ENCODE measurements around the gene IER3. TPM values are rescaled to one million over a fixed set of nuclear protein-coding genes. Genes with fewer than 3 reads are reported as not detected.

The IER3 gene
- total and polyA plus RNA-seq, 9 of the 15 experiments (the other 6 are each of a cell fraction or from before 2014, with no cell fraction given), result 1.5 to 30.0 (median 11.5) TPM

DNA sequence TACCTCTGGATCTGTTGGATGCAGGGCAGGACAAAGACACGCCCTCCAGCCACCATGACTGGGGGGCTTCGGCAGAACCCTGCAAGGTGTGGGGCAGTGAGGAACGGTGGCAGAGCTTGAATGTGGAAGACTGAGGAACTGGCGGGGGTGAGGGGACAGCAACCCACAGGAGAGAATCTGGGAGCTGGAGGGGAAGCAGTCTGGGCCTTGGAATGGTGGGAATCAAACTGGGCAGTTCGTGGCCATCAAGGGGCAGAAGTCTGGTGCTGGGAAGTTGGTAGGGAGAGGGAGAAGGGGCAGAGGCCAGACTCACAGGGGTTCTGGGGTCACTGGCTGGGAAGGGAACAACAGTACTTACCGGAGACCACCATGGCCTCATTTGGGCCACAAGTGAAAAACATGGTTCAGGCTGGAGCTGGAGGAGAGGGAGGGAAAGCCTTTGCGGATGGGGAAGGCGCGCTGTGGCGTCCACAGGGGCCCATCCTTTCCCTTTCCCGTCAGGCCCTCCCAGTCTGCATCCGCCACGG lies 2.5 kb downstream of the IER3 start (continued):
- TF ChIP-seq, protein P1, sequence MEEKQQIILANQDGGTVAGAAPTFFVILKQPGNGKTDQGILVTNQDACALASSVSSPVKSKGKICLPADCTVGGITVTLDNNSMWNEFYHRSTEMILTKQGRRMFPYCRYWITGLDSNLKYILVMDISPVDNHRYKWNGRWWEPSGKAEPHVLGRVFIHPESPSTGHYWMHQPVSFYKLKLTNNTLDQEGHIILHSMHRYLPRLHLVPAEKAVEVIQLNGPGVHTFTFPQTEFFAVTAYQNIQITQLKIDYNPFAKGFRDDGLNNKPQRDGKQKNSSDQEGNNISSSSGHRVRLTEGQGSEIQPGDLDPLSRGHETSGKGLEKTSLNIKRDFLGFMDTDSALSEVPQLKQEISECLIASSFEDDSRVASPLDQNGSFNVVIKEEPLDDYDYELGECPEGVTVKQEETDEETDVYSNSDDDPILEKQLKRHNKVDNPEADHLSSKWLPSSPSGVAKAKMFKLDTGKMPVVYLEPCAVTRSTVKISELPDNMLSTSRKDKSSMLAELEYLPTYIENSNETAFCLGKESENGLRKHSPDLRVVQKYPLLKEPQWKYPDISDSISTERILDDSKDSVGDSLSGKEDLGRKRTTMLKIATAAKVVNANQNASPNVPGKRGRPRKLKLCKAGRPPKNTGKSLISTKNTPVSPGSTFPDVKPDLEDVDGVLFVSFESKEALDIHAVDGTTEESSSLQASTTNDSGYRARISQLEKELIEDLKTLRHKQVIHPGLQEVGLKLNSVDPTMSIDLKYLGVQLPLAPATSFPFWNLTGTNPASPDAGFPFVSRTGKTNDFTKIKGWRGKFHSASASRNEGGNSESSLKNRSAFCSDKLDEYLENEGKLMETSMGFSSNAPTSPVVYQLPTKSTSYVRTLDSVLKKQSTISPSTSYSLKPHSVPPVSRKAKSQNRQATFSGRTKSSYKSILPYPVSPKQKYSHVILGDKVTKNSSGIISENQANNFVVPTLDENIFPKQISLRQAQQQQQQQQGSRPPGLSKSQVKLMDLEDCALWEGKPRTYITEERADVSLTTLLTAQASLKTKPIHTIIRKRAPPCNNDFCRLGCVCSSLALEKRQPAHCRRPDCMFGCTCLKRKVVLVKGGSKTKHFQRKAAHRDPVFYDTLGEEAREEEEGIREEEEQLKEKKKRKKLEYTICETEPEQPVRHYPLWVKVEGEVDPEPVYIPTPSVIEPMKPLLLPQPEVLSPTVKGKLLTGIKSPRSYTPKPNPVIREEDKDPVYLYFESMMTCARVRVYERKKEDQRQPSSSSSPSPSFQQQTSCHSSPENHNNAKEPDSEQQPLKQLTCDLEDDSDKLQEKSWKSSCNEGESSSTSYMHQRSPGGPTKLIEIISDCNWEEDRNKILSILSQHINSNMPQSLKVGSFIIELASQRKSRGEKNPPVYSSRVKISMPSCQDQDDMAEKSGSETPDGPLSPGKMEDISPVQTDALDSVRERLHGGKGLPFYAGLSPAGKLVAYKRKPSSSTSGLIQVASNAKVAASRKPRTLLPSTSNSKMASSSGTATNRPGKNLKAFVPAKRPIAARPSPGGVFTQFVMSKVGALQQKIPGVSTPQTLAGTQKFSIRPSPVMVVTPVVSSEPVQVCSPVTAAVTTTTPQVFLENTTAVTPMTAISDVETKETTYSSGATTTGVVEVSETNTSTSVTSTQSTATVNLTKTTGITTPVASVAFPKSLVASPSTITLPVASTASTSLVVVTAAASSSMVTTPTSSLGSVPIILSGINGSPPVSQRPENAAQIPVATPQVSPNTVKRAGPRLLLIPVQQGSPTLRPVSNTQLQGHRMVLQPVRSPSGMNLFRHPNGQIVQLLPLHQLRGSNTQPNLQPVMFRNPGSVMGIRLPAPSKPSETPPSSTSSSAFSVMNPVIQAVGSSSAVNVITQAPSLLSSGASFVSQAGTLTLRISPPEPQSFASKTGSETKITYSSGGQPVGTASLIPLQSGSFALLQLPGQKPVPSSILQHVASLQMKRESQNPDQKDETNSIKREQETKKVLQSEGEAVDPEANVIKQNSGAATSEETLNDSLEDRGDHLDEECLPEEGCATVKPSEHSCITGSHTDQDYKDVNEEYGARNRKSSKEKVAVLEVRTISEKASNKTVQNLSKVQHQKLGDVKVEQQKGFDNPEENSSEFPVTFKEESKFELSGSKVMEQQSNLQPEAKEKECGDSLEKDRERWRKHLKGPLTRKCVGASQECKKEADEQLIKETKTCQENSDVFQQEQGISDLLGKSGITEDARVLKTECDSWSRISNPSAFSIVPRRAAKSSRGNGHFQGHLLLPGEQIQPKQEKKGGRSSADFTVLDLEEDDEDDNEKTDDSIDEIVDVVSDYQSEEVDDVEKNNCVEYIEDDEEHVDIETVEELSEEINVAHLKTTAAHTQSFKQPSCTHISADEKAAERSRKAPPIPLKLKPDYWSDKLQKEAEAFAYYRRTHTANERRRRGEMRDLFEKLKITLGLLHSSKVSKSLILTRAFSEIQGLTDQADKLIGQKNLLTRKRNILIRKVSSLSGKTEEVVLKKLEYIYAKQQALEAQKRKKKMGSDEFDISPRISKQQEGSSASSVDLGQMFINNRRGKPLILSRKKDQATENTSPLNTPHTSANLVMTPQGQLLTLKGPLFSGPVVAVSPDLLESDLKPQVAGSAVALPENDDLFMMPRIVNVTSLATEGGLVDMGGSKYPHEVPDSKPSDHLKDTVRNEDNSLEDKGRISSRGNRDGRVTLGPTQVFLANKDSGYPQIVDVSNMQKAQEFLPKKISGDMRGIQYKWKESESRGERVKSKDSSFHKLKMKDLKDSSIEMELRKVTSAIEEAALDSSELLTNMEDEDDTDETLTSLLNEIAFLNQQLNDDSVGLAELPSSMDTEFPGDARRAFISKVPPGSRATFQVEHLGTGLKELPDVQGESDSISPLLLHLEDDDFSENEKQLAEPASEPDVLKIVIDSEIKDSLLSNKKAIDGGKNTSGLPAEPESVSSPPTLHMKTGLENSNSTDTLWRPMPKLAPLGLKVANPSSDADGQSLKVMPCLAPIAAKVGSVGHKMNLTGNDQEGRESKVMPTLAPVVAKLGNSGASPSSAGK (IDR thresholded peaks at IDR 0.05), result no peak
- TF ChIP-seq MCM7 (IDR thresholded peaks at IDR 0.05) (no peak), U2AF2 (optimal IDR thresholded peaks at IDR 0.05; ENCODE audit: low read depth, low read length) (no peak), FOXJ2 (tag; IDR thresholded peaks at IDR 0.05) (no peak)
- TF ChIP-seq, protein P2, sequence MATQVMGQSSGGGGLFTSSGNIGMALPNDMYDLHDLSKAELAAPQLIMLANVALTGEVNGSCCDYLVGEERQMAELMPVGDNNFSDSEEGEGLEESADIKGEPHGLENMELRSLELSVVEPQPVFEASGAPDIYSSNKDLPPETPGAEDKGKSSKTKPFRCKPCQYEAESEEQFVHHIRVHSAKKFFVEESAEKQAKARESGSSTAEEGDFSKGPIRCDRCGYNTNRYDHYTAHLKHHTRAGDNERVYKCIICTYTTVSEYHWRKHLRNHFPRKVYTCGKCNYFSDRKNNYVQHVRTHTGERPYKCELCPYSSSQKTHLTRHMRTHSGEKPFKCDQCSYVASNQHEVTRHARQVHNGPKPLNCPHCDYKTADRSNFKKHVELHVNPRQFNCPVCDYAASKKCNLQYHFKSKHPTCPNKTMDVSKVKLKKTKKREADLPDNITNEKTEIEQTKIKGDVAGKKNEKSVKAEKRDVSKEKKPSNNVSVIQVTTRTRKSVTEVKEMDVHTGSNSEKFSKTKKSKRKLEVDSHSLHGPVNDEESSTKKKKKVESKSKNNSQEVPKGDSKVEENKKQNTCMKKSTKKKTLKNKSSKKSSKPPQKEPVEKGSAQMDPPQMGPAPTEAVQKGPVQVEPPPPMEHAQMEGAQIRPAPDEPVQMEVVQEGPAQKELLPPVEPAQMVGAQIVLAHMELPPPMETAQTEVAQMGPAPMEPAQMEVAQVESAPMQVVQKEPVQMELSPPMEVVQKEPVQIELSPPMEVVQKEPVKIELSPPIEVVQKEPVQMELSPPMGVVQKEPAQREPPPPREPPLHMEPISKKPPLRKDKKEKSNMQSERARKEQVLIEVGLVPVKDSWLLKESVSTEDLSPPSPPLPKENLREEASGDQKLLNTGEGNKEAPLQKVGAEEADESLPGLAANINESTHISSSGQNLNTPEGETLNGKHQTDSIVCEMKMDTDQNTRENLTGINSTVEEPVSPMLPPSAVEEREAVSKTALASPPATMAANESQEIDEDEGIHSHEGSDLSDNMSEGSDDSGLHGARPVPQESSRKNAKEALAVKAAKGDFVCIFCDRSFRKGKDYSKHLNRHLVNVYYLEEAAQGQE (IDR thresholded peaks at IDR 0.05; ENCODE audit: borderline replicate concordance), result no peak
- TF ChIP-seq, protein P2 (CRISPR knock-in tag; IDR thresholded peaks at IDR 0.05; ENCODE audit: low read depth), result no peak
